GM12874 (cell line): ENCODE measurements around the gene GPC2.

ENCODE experiments used
- CTCF ChIP-seq: IDR thresholded peaks from 2 replicates; pipeline ENCODE4 v1.5.1; 2011; ENCODE audit warnings: low read depth, mild to moderate bottlenecking, control low read depth, low read length, moderate library complexity; ENCODE audit not compliant: insufficient read depth

GPC2 gene

GRCh38 chr7:100119970-100120732 lies 57.0 kb downstream of the GPC2 start:
- no peak for TF ChIP-seq CTCF
